ENCODE measurements around the gene CPN2.

- TF ChIP-seq CTCF (conservative IDR thresholded peaks at IDR 0.05; ENCODE audit: low read length) (no peak), EZH2phosphoT487 (IDR thresholded peaks at IDR 0.05; ENCODE audit: borderline replicate concordance, low read depth, low read length) (no peak)
Observed at GRCh38 chr3:194346035-194346434, 5.1 kb downstream of the CPN2 start.

Data from OCI-LY7 (cell line).